ENCODE results near the gene EPB41L5. TPM values are rescaled to one million over a fixed set of nuclear protein-coding genes. Genes with fewer than 3 reads are reported as not detected.

Gene EPB41L5
- total RNA-seq, 1 experiment from 2014 or later: 19.0 TPM

GRCh38 chr2:120204022-120204405 is 191.1 kb downstream of the EPB41L5 start:
- no peaks in the 10 kb centered on the region for H3K36me3 Mint-ChIP-seq (ENCODE audit: insufficient read depth, unreplicated experiment)
- H3K4me3 Mint-ChIP-seq (ENCODE audit: unreplicated experiment): no peak overlapping the region
- CTCF ChIA-PET: interaction anchor here (0.5 kb wide), 1 partner anchor 491 kb away, joined by 3 read pairs; no protein-coding TSS in a partner anchor
- DNase-seq (ENCODE audit: unreplicated experiment): no peak
- no peak overlapping the region for H3K27ac Mint-ChIP-seq (ENCODE audit: low read depth, unreplicated experiment)
- no TSS peak for BruUV-seq (replicated peaks)
- intact Hi-C loops (cut with micrococcal nuclease): no loop called here
- POLR2A ChIA-PET: no interaction called here
- peaks cover 5% of the 10 kb centered on the region for H3K4me1 Mint-ChIP-seq (ENCODE audit: insufficient read depth, unreplicated experiment)
- H3K9me3 Mint-ChIP-seq (ENCODE audit: unreplicated experiment): peaks cover 2% of the 10 kb centered on the region
- H3K27me3 Mint-ChIP-seq (ENCODE audit: insufficient read depth, unreplicated experiment): no peaks in the 10 kb centered on the region
- no peak for TF ChIP-seq CTCF (IDR thresholded peaks at IDR 0.05; ENCODE audit: unreplicated experiment)

GRCh38 chr2:120204417-120204816 is 191.5 kb downstream of the EPB41L5 start:
- intact Hi-C loops (cut with micrococcal nuclease): no loop called here
- ChIA-PET POLR2A (no interaction called here), CTCF (interaction anchor here (0.5 kb wide), 1 partner anchor 491 kb away, joined by 3 read pairs; no protein-coding TSS in a partner anchor)
- Mint-ChIP-seq H3K27ac (ENCODE audit: low read depth, unreplicated experiment) (no peak overlapping the region), H3K36me3 (ENCODE audit: insufficient read depth, unreplicated experiment) (no peaks in the 10 kb centered on the region), H3K4me1 (ENCODE audit: insufficient read depth, unreplicated experiment) (peaks cover 5% of the 10 kb centered on the region), H3K4me3 (ENCODE audit: unreplicated experiment) (no peak overlapping the region), H3K9me3 (ENCODE audit: unreplicated experiment) (no peaks in the 10 kb centered on the region), H3K27me3 (ENCODE audit: insufficient read depth, unreplicated experiment) (no peaks in the 10 kb centered on the region)
- BruUV-seq (replicated peaks): no TSS peak
- no peak for DNase-seq (ENCODE audit: unreplicated experiment)
- TF ChIP-seq CTCF (IDR thresholded peaks at IDR 0.05; ENCODE audit: unreplicated experiment): no peak

GRCh38 chr2:120204945-120205670 is 192.2 kb downstream of the EPB41L5 start:
- no peak for TF ChIP-seq CTCF (IDR thresholded peaks at IDR 0.05; ENCODE audit: unreplicated experiment)
- intact Hi-C loops (cut with micrococcal nuclease): no loop called here
- POLR2A ChIA-PET: no interaction called here
- DNase-seq (ENCODE audit: unreplicated experiment): no peak
- Mint-ChIP-seq H3K4me3 (ENCODE audit: unreplicated experiment) (no peak overlapping the region), H3K27ac (ENCODE audit: low read depth, unreplicated experiment) (no peak overlapping the region), H3K27me3 (ENCODE audit: insufficient read depth, unreplicated experiment) (no peaks in the 10 kb centered on the region), H3K9me3 (ENCODE audit: unreplicated experiment) (no peaks in the 10 kb centered on the region), H3K4me1 (ENCODE audit: insufficient read depth, unreplicated experiment) (peaks cover 9% of the 10 kb centered on the region), H3K36me3 (ENCODE audit: insufficient read depth, unreplicated experiment) (no peaks in the 10 kb centered on the region)
- CTCF ChIA-PET: interaction anchor here (0.6 kb wide), 1 partner anchor 653 kb away, joined by 3 read pairs; no protein-coding TSS in a partner anchor
- no TSS peak for BruUV-seq (replicated peaks)

GRCh38 chr2:120206022-120206581 is 193.2 kb downstream of the EPB41L5 start:
- POLR2A ChIA-PET: no interaction called here
- no peaks in the 10 kb centered on the region for H3K27me3 Mint-ChIP-seq (ENCODE audit: insufficient read depth, unreplicated experiment)
- no peaks in the 10 kb centered on the region for H3K9me3 Mint-ChIP-seq (ENCODE audit: unreplicated experiment)
- no TSS peak for BruUV-seq (replicated peaks)
- H3K4me3 Mint-ChIP-seq (ENCODE audit: unreplicated experiment): no peak overlapping the region
- no peaks in the 10 kb centered on the region for H3K36me3 Mint-ChIP-seq (ENCODE audit: insufficient read depth, unreplicated experiment)
- CTCF ChIA-PET: interaction anchor here (1.0 kb wide), 1 partner anchor 475 kb away, joined by 3 read pairs; no protein-coding TSS in a partner anchor
- H3K27ac Mint-ChIP-seq (ENCODE audit: low read depth, unreplicated experiment): no peak overlapping the region
- DNase-seq (ENCODE audit: unreplicated experiment): peak; percentile 20
- H3K4me1 Mint-ChIP-seq (ENCODE audit: insufficient read depth, unreplicated experiment): peaks cover 10% of the 10 kb centered on the region
- TF ChIP-seq CTCF (IDR thresholded peaks at IDR 0.05; ENCODE audit: unreplicated experiment): no peak
- intact Hi-C loops (cut with micrococcal nuclease): no loop called here

All from MCF 10A (cell line).